Ramos (cell line): ENCODE measurements around the gene ITIH6.
"Not testable (repeated sequence)": the region's sequence is repeated elsewhere in the genome, so short reads cannot be mapped to it uniquely, and the experiment has no call there.

Experiments
- in situ Hi-C: fragments of 300-500 bp; cut with MboI; formaldehyde crosslinking; loops from one replicate; pipeline ENCODE4 v1.14.3; 2022; ENCODE audit warnings: low sequenced_read_pairs; ENCODE audit not compliant: unreplicated experiment

ITIH6 gene

GRCh38 chrX:54798137-54798536 lies at the start of gene ITIH6:
ITIH6 (minus strand) TSS chrX:54798255; CDS start chrX:54798210, 45 bp downstream.
- in situ Hi-C loops, result no loop called here

GRCh38 chrX:54847700-54848099 lies 49.6 kb upstream of the ITIH6 start:
- in situ Hi-C loops, result not testable (repeated sequence)

GRCh38 chrX:54843050-54843449 lies 45.0 kb upstream of the ITIH6 start:
- in situ Hi-C loops, result no loop called here

GRCh38 chrX:54842607-54843006 lies 44.6 kb upstream of the ITIH6 start:
- in situ Hi-C loops, result no loop called here

GRCh38 chrX:54841184-54841874 lies 43.3 kb upstream of the ITIH6 start:
- in situ Hi-C loops, result not testable (repeated sequence)

- in situ Hi-C loops, result no loop called here
Measured at GRCh38 chrX:54838583-54838982, 40.5 kb upstream of the ITIH6 start.

- in situ Hi-C loops, result no loop called here
Measured at GRCh38 chrX:54826598-54826997, 28.5 kb upstream of the ITIH6 start.

GRCh38 chrX:54825716-54826438 lies 27.8 kb upstream of the ITIH6 start:
- in situ Hi-C loops, result no loop called here

- in situ Hi-C loops, result loop anchor here (25.0 kb wide), 1 partner anchor 387 kb away; the partner anchor contains the start of gene TSR2
Measured at GRCh38 chrX:54824722-54825121, 26.7 kb upstream of the ITIH6 start.

- in situ Hi-C loops, result loop anchor here (25.0 kb wide), 1 partner anchor 387 kb away; the partner anchor contains the start of gene TSR2
Measured at GRCh38 chrX:54824195-54824594, 26.1 kb upstream of the ITIH6 start.

- in situ Hi-C loops, result loop anchor here (25.0 kb wide), 1 partner anchor 384 kb away; the partner anchor contains the start of gene TSR2
Measured at GRCh38 chrX:54821310-54821709, 23.3 kb upstream of the ITIH6 start.

GRCh38 chrX:54820737-54821136 lies 22.7 kb upstream of the ITIH6 start:
- in situ Hi-C loops, result loop anchor here (25.0 kb wide), 1 partner anchor 383 kb away; the partner anchor contains the start of gene TSR2

- in situ Hi-C loops, result loop anchor here (25.0 kb wide), 1 partner anchor 382 kb away; the partner anchor contains the start of gene TSR2
Measured at GRCh38 chrX:54819201-54819600, 21.1 kb upstream of the ITIH6 start.

GRCh38 chrX:54818221-54818620 lies 20.2 kb upstream of the ITIH6 start:
- in situ Hi-C loops, result loop anchor here (25.0 kb wide), 1 partner anchor 381 kb away; the partner anchor contains the start of gene TSR2

GRCh38 chrX:54817220-54817820 lies 19.3 kb upstream of the ITIH6 start:
- in situ Hi-C loops, result loop anchor here (25.0 kb wide), 1 partner anchor 380 kb away; the partner anchor contains the start of gene TSR2

GRCh38 chrX:54812306-54812705 lies 14.3 kb upstream of the ITIH6 start:
- in situ Hi-C loops, result loop anchor here (25.0 kb wide), 1 partner anchor 375 kb away; the partner anchor contains the start of gene TSR2

GRCh38 chrX:54811301-54811885 lies 13.3 kb upstream of the ITIH6 start:
- in situ Hi-C loops, result loop anchor here (25.0 kb wide), 1 partner anchor 374 kb away; the partner anchor contains the start of gene TSR2

GRCh38 chrX:54810532-54810931 lies 12.5 kb upstream of the ITIH6 start:
- in situ Hi-C loops, result loop anchor here (25.0 kb wide), 1 partner anchor 373 kb away; the partner anchor contains the start of gene TSR2

- in situ Hi-C loops, result loop anchor here (25.0 kb wide), 1 partner anchor 372 kb away; the partner anchor contains the start of gene TSR2
Measured at GRCh38 chrX:54808605-54809483, 10.8 kb upstream of the ITIH6 start.
